ENCODE measurements around the gene UCK2. TPM values are rescaled to one million over a fixed set of nuclear protein-coding genes. Genes with fewer than 3 reads are reported as not detected.

Gene UCK2
- total RNA-seq, 1 experiment from 2014 or later = 84.2 TPM

GRCh38 chr1:165842671-165843129 lies 15.3 kb downstream of the UCK2 start:
- Histone ChIP-seq H3K4me3 (no peak overlapping the region), H3K27ac (no peak overlapping the region)
- DNase-seq = peak in 1 of 2 experiments; percentile 24

GRCh38 chr1:165843304-165843703 lies 15.9 kb downstream of the UCK2 start:
- H3K9me3 ChIP-seq (replicated peaks) = no peaks in the 10 kb centered on the region
- H3K27ac ChIP-seq = no peak overlapping the region
- H3K27me3 ChIP-seq = no peaks in the 10 kb centered on the region
- H3K36me3 ChIP-seq = no peaks in the 10 kb centered on the region; the same call in 1 of the 2 replicates
- H3K4me1 ChIP-seq = peaks cover 21% of the 10 kb centered on the region
- no peak for DNase-seq
- no peak overlapping the region for H3K4me3 ChIP-seq

More at GRCh38 chr1:165842671-165843129, 15.3 kb downstream of the UCK2 start:
- peaks cover 21% of the 10 kb centered on the region for H3K4me1 ChIP-seq
- H3K36me3 ChIP-seq = peaks cover under 1% of the 10 kb centered on the region
- H3K27me3 ChIP-seq = no peaks in the 10 kb centered on the region
- H3K9me3 ChIP-seq (replicated peaks) = no peaks in the 10 kb centered on the region

- Histone ChIP-seq H3K36me3 (no peaks in the 10 kb centered on the region; the same call in 1 of the 2 replicates), H3K4me3 (no peak overlapping the region), H3K9me3 (replicated peaks) (no peaks in the 10 kb centered on the region), H3K27ac (no peak overlapping the region), H3K27me3 (no peaks in the 10 kb centered on the region), H3K4me1 (peaks cover 21% of the 10 kb centered on the region)
- no peak for DNase-seq
These were observed 16.8 kb downstream of the UCK2 start for GRCh38 chr1:165844114-165844798.

GRCh38 chr1:165844933-165845332 lies 17.5 kb downstream of the UCK2 start:
- Histone ChIP-seq H3K4me3 (no peak overlapping the region), H3K4me1 (peaks cover 21% of the 10 kb centered on the region), H3K9me3 (replicated peaks) (no peaks in the 10 kb centered on the region), H3K36me3 (no peaks in the 10 kb centered on the region; the same call in 1 of the 2 replicates), H3K27me3 (no peaks in the 10 kb centered on the region), H3K27ac (no peak overlapping the region)
- no peak for DNase-seq

- Histone ChIP-seq H3K27ac (no peak overlapping the region), H3K27me3 (no peaks in the 10 kb centered on the region), H3K4me3 (no peak overlapping the region), H3K36me3 (no peaks in the 10 kb centered on the region; the same call in 1 of the 2 replicates), H3K9me3 (replicated peaks) (no peaks in the 10 kb centered on the region), H3K4me1 (peaks cover 21% of the 10 kb centered on the region)
- DNase-seq = no peak
These were observed 18.2 kb downstream of the UCK2 start for GRCh38 chr1:165845569-165845968.

- Histone ChIP-seq H3K4me1 (peaks cover 24% of the 10 kb centered on the region), H3K27me3 (no peaks in the 10 kb centered on the region), H3K27ac (no peak overlapping the region), H3K4me3 (no peak overlapping the region), H3K36me3 (no peaks in the 10 kb centered on the region; the same call in 1 of the 2 replicates), H3K9me3 (replicated peaks) (no peaks in the 10 kb centered on the region)
- no peak for DNase-seq
These were observed 18.8 kb downstream of the UCK2 start for GRCh38 chr1:165845992-165846748.

- Histone ChIP-seq H3K36me3 (no peaks in the 10 kb centered on the region; the same call in 1 of the 2 replicates), H3K4me3 (no peak overlapping the region), H3K4me1 (peaks cover 17% of the 10 kb centered on the region), H3K27me3 (no peaks in the 10 kb centered on the region), H3K27ac (no peak overlapping the region), H3K9me3 (replicated peaks) (no peaks in the 10 kb centered on the region)
- DNase-seq = no peak
These were observed 20.1 kb downstream of the UCK2 start for GRCh38 chr1:165847486-165847885.

- H3K27ac ChIP-seq = no peak overlapping the region
- no peaks in the 10 kb centered on the region for H3K9me3 ChIP-seq (replicated peaks)
- no peak for DNase-seq
- no peaks in the 10 kb centered on the region for H3K27me3 ChIP-seq
- peaks cover 15% of the 10 kb centered on the region for H3K4me1 ChIP-seq
- H3K36me3 ChIP-seq = no peaks in the 10 kb centered on the region; the same call in 1 of the 2 replicates
- no peak overlapping the region for H3K4me3 ChIP-seq
These were observed 22.1 kb downstream of the UCK2 start for GRCh38 chr1:165849353-165850133.

- Histone ChIP-seq H3K27me3 (no peaks in the 10 kb centered on the region), H3K9me3 (replicated peaks) (no peaks in the 10 kb centered on the region), H3K4me3 (no peak overlapping the region), H3K4me1 (peaks cover 19% of the 10 kb centered on the region), H3K36me3 (no peaks in the 10 kb centered on the region; the same call in 1 of the 2 replicates), H3K27ac (no peak overlapping the region)
- DNase-seq = peak; percentile 21 to 63
These were observed 23.7 kb downstream of the UCK2 start for GRCh38 chr1:165851034-165851658.

- no peak for DNase-seq
- Histone ChIP-seq H3K27me3 (no peaks in the 10 kb centered on the region), H3K9me3 (replicated peaks) (no peaks in the 10 kb centered on the region), H3K4me3 (no peak overlapping the region), H3K4me1 (peaks cover 37% of the 10 kb centered on the region), H3K36me3 (no peaks in the 10 kb centered on the region), H3K27ac (no peak overlapping the region)
These were observed 25.5 kb downstream of the UCK2 start for GRCh38 chr1:165852871-165853270.

- Histone ChIP-seq H3K4me1 (peaks cover 44% of the 10 kb centered on the region), H3K27me3 (no peaks in the 10 kb centered on the region), H3K27ac (peak overlapping the region; percentile 44; the same call in 1 of the 2 replicates), H3K36me3 (no peaks in the 10 kb centered on the region), H3K9me3 (replicated peaks) (no peaks in the 10 kb centered on the region), H3K4me3 (no peak overlapping the region)
- no peak for DNase-seq
These were observed 26.2 kb downstream of the UCK2 start for GRCh38 chr1:165853528-165854075.

GRCh38 chr1:165854101-165854845 lies 26.9 kb downstream of the UCK2 start:
- Histone ChIP-seq H3K4me3 (no peak overlapping the region), H3K9me3 (replicated peaks) (no peaks in the 10 kb centered on the region), H3K36me3 (no peaks in the 10 kb centered on the region), H3K27ac (peak overlapping the region; percentile 44; the same call in 1 of the 2 replicates), H3K4me1 (peaks cover 48% of the 10 kb centered on the region), H3K27me3 (no peaks in the 10 kb centered on the region)
- DNase-seq = peak; percentile 18 to 21

- H3K27me3 ChIP-seq = no peaks in the 10 kb centered on the region
- H3K4me3 ChIP-seq = no peak overlapping the region
- H3K9me3 ChIP-seq (replicated peaks) = no peaks in the 10 kb centered on the region
- no peak for DNase-seq
- no peaks in the 10 kb centered on the region for H3K36me3 ChIP-seq
- peaks cover 48% of the 10 kb centered on the region for H3K4me1 ChIP-seq
- H3K27ac ChIP-seq = no peak overlapping the region
These were observed 27.8 kb downstream of the UCK2 start for GRCh38 chr1:165855010-165855838.

Measured in SJCRH30 (cell line).